ENCODE measurements around the gene PLEK. TPM values are rescaled to one million over a fixed set of nuclear protein-coding genes. Genes with fewer than 3 reads are reported as not detected.
A peak's percentile ranks its signal among the peaks of the same experiment; 100 is the strongest.

Gene PLEK
- total RNA-seq, 4 donors from 2014 or later: 1.8 to 46.2 (median 3.4) TPM

DNA sequence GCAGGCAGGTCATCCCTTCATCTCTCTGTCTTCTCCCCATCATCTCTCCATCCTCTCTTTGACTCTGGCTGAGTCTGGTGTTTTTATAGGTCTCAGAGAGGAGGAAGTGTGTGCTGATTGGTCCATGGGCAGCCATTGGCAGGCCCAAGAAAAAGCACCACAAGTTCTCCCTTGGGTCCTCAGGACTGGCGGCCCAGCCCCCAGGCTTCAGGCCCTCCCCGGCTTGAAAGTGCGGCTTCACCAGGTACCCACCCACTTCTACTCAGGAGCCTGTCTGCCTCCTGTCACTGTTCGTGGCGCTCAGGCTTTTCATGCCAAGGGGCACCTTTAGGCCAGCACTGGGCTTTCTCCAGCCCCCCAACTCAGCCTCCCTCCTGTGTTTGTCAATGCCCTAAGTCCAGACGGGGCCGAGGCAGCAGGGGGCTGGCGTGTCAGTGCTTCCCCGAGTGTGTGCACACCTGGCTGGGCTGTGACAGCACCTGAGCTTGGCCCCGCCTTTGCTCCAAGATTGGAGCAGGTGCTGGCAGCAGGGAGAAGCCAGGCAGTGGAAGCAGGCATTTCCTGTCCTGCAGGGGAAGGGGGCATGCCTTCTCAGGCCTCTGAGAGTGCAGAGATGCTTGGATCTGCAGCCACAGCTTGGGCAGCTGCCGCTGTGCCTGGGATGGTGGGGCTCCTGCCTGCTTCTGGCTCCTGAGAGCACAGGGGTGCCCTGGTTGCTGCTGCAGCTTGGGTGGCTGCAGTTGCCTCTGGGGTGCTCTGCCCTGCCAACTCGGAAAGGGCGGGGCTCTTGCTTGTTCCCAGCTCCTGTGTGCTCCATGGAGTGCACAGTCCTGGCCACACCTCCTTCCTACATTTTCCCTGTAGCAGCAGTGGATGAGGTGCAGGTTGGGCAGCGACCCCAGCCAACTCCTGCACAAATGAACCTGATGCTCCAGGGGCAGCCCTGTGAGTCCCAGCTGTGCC, 67.9 kb downstream of the PLEK start:
- peak in 1 of 3 donors; percentile 54 for DNase-seq
- no peak overlapping the region for H3K27ac ChIP-seq

DNA sequence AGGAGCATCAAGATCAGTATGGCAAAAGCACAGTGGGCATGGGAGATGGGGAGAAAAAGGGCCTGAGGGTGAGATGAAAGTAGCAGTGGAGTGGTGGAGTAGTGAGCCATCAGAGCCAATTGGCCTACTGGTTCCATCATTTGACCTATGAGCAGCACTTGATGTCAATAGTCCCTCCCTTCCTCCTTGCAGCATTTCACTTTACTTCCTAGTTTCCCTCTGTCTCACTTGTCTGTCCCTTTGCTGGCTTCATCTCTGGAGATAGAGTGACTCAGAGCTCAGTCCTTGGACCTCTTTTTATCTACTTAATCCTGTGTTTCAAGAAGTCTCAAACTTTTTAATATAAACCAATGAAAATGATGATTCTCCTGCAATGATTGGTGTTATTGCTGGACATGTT, 69.9 kb downstream of the PLEK start:
- no peaks in the 10 kb centered on the region for H3K4me1 ChIP-seq
- no peak for TF ChIP-seq POLR2A (IDR thresholded peaks at IDR 0.05)
- TF ChIP-seq, protein P1, sequence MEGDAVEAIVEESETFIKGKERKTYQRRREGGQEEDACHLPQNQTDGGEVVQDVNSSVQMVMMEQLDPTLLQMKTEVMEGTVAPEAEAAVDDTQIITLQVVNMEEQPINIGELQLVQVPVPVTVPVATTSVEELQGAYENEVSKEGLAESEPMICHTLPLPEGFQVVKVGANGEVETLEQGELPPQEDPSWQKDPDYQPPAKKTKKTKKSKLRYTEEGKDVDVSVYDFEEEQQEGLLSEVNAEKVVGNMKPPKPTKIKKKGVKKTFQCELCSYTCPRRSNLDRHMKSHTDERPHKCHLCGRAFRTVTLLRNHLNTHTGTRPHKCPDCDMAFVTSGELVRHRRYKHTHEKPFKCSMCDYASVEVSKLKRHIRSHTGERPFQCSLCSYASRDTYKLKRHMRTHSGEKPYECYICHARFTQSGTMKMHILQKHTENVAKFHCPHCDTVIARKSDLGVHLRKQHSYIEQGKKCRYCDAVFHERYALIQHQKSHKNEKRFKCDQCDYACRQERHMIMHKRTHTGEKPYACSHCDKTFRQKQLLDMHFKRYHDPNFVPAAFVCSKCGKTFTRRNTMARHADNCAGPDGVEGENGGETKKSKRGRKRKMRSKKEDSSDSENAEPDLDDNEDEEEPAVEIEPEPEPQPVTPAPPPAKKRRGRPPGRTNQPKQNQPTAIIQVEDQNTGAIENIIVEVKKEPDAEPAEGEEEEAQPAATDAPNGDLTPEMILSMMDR (IDR thresholded peaks at IDR 0.05): no peak
- no peak overlapping the region for H3K27ac ChIP-seq
- H3K36me3 ChIP-seq: no peaks in the 10 kb centered on the region
- no peaks in the 10 kb centered on the region for H3K27me3 ChIP-seq
- DNase-seq: no peak
- H3K9me3 ChIP-seq: no peaks in the 10 kb centered on the region
- H3K4me3 ChIP-seq: no peak overlapping the region

More for the DNA sequence above, 67.9 kb downstream of the PLEK start:
- H3K4me3 ChIP-seq: no peak overlapping the region
- no peaks in the 10 kb centered on the region for H3K27me3 ChIP-seq
- TF ChIP-seq, protein P1 (IDR thresholded peaks at IDR 0.05): no peak
- TF ChIP-seq POLR2A (IDR thresholded peaks at IDR 0.05): no peak
- no peaks in the 10 kb centered on the region for H3K36me3 ChIP-seq
- H3K4me1 ChIP-seq: no peaks in the 10 kb centered on the region
- no peaks in the 10 kb centered on the region for H3K9me3 ChIP-seq

DNA sequence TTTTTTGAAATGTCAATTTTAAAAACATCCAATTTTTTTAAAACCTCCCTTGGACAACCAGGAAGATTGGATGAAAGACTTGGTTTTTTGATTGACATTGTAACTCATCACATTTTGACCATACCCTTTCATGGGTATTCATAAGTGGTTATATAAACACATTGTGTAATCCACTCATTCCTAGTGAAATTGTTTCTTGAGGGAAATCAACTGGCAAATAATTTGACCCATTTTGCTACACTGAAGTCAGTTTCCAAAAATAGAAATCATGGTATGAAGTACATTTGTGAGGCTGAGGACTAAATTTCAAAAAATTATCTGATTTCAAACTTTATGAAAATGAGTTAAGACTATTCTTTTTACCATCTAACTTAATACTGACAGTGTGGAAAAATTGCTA, 70.5 kb downstream of the PLEK start:
- no peaks in the 10 kb centered on the region for H3K27me3 ChIP-seq
- TF ChIP-seq POLR2A (IDR thresholded peaks at IDR 0.05): no peak
- TF ChIP-seq, protein P1 (IDR thresholded peaks at IDR 0.05): no peak

DNA sequence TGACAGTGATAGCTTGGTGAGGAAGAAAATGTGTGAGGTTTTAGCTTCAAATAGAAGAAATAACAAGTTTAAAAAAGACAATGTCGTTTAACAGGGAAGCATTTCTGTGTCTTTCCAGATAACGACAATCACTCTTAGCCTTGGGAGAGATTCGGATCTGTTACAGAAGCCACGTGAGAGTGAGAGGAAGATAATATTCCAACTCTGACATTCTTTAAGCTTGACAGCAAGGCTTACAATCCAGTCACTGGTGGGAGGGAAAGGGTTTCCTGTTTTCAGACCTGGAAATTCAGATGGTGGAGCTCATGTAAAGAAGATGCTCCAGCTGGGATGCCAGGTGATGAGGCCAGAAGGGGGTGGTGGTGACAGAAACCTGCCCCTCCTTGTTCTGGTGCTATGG, 71.2 kb downstream of the PLEK start:
- Histone ChIP-seq H3K36me3 (no peaks in the 10 kb centered on the region), H3K9me3 (no peaks in the 10 kb centered on the region), H3K27me3 (no peaks in the 10 kb centered on the region), H3K4me3 (no peak overlapping the region), H3K27ac (peak overlapping the region; percentile 20 to 38 (median 33)), H3K4me1 (peaks cover 0 to 4% (median 1%) of the 10 kb centered on the region in 4 donors)
- no peak for DNase-seq
- TF ChIP-seq POLR2A (IDR thresholded peaks at IDR 0.05): no peak
- TF ChIP-seq, protein P1 (IDR thresholded peaks at IDR 0.05): no peak

More for the DNA sequence above, 70.5 kb downstream of the PLEK start:
- Histone ChIP-seq H3K27ac (peak overlapping the region in 1 of 4 donors; percentile 35), H3K36me3 (no peaks in the 10 kb centered on the region), H3K4me3 (no peak overlapping the region), H3K9me3 (no peaks in the 10 kb centered on the region), H3K4me1 (no peaks in the 10 kb centered on the region)
- no peak for DNase-seq

DNA sequence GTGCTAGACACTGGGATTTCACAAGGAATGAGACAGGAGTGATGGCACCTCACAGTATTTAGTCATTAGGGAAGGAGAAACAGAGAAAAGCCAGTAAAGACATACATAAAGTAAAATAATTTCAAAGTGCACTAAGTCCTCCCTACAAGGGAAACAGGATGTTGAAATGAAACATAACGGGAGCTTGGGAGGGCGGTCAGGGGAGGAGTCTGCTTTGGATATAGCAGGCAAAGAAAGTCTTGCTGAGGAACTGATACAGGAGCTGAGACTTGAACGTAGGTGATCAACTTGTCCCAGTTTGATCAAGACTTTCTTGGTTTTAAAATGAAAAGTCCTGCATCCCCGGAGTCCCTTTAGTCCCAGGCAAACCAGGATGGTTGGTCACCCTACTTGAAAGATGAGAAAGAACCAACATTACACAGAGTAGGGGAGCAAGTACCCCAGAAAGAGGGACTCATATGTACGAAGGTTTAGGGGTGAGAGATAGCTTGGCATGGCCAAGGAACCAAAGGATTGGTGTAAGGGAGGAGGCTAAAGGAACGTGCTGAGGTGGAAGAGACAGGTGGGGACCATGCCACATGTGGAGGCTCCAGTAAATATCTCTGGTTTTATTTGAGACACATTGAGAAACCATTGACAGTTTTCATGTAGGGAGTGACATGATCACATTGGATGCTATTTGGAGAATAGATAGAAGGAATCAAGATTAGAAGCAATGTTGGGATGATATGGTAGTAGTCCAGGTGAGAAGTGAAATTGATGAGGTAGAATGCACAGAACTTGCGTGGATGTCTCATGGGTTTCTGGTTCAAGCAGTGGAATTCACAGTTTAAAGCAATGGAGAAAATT, 73.6 kb downstream of the PLEK start:
- H3K4me3 ChIP-seq: no peak overlapping the region
- no peaks in the 10 kb centered on the region for H3K27me3 ChIP-seq
- no peak for TF ChIP-seq POLR2A (IDR thresholded peaks at IDR 0.05)
- TF ChIP-seq, protein P1 (IDR thresholded peaks at IDR 0.05): no peak
- H3K9me3 ChIP-seq: no peaks in the 10 kb centered on the region
- no peak overlapping the region for H3K27ac ChIP-seq
- H3K4me1 ChIP-seq: peaks cover 0 to 7% (median 3%) of the 10 kb centered on the region in 4 donors
- no peak for DNase-seq
- H3K36me3 ChIP-seq: no peaks in the 10 kb centered on the region
